Endothelial cell of umbilical vein (primary cell): Measurements from ENCODE around the gene AGPAT1. TPM values are rescaled to one million over a fixed set of nuclear protein-coding genes. Genes with fewer than 3 reads are reported as not detected.

Experiments
- BruUV-seq: library from RNA; stranded (reverse); fragments of 400-500 nt; replicated peaks from 2 replicates; lab custom pipeline; 2021; lab: Mats Ljungman, UMichigan
- CTCF ChIA-PET: fragments of 300-600, 350-600 bp; sonication (Branson Sonifier 250); formaldehyde crosslinking; loops from one replicate; lab custom pipeline; 2021; ENCODE audit warnings: antibody characterized with exemption, inconsistent platforms; lab: Charles Lee
- POLR2A ChIA-PET: fragments of 300-600, 350-600 bp; sonication (Branson Sonifier 250); formaldehyde crosslinking; loops from one replicate; lab custom pipeline; 2021; ENCODE audit warnings: antibody characterized with exemption, inconsistent platforms; lab: Charles Lee
- DNase-seq: peaks from one replicate; pipeline ENCODE4 v3.0.0-alpha.2; 2011; ENCODE audit warnings: low read depth, low spot score
- FAIRE-seq: peaks from 2 replicates; lab custom pipeline; 2011; peaks lifted over from hg19 to GRCh38; lab: Jason Lieb, UNC
- H2AFZ ChIP-seq: 2 replicates; pipeline ENCODE4 v1.6.0; 2012; ENCODE audit warnings: low read depth, low read length, control low read depth, inconsistent platforms
- H3K27ac ChIP-seq: 2 replicates; pipeline ENCODE4 v1.5.1; 2011; ENCODE audit warnings: low read depth, mild to moderate bottlenecking, control low read depth, low read length, moderate library complexity; ENCODE audit not compliant: insufficient read depth
- H3K27me3 ChIP-seq, 2 experiments: 2 replicates each; pipeline versions ENCODE4 v1.6.0 to v1.6.1; 2011; ENCODE audit warnings: low read length in 2 of 2, mixed read lengths in 1 of 2; ENCODE audit not compliant: control insufficient read depth in 2 of 2, insufficient read depth in 2 of 2
- H3K36me3 ChIP-seq, 2 experiments: 2 replicates in 1 of 2; 3 replicates in 1 of 2; pipeline ENCODE4 v1.5.1; 2011; ENCODE audit warnings: low read length in 2 of 2, mild to moderate bottlenecking in 1 of 2, moderate library complexity in 1 of 2; ENCODE audit not compliant: control insufficient read depth in 2 of 2, insufficient read depth in 2 of 2; ENCODE audit errors: extremely low read depth in 1 of 2
- H3K4me1 ChIP-seq: 3 replicates; pipeline ENCODE4 v1.5.1; 2011; ENCODE audit warnings: mild to moderate bottlenecking, low read length; ENCODE audit not compliant: control insufficient read depth, insufficient read depth; ENCODE audit errors: extremely low read depth
- H3K4me2 ChIP-seq: 2 replicates; pipeline ENCODE4 v1.6.1; 2011; ENCODE audit warnings: low read length, control low read depth, mixed read lengths; ENCODE audit not compliant: insufficient read depth
- H3K4me3 ChIP-seq, 3 experiments: fragments of 200-600 bp in 1 of 3; sonication (generic), shearing (Covaris generic) in 1 of 3; replicated peaks in 1 of 3; 2 replicates each; pipeline ENCODE4 v1.5.1; 2011 to 2016; ENCODE audit warnings: control low read depth in 3 of 3, low read length in 3 of 3, mild to moderate bottlenecking in 2 of 3, inconsistent platforms in 1 of 3, low read depth in 1 of 3, moderate library complexity in 1 of 3; ENCODE audit not compliant: insufficient read depth in 1 of 3
- H3K79me2 ChIP-seq: 2 replicates; pipeline ENCODE4 v1.6.0; 2012; ENCODE audit warnings: low read length, inconsistent platforms; ENCODE audit not compliant: control insufficient read depth, insufficient read depth
- H3K9ac ChIP-seq: replicated peaks from 2 replicates; pipeline ENCODE3; 2011; ENCODE audit warnings: low read length, control low read depth; ENCODE audit not compliant: insufficient read depth; ENCODE audit errors: extremely low read depth
- H3K9me1 ChIP-seq: replicated peaks from 3 replicates; pipeline ENCODE4 v1.6.0; 2011; ENCODE audit warnings: mild to moderate bottlenecking, low read length; ENCODE audit not compliant: control insufficient read depth, insufficient read depth; ENCODE audit errors: extremely low read depth
- H3K9me3 ChIP-seq: replicated peaks from 2 replicates; pipeline ENCODE4 v1.5.1; 2012; ENCODE audit warnings: low read length, inconsistent platforms; ENCODE audit not compliant: control insufficient read depth, insufficient read depth
- H4K20me1 ChIP-seq: replicated peaks from 2 replicates; pipeline ENCODE3; 2011; ENCODE audit warnings: mild to moderate bottlenecking, low read length; ENCODE audit not compliant: control insufficient read depth, insufficient read depth; ENCODE audit errors: extremely low read depth
- CTCF ChIP-seq, 2 donors: IDR thresholded peaks; 1 replicate in 1 of 2; 2 replicates in 1 of 2; pipeline ENCODE4 v1.5.1; 2011; ENCODE audit warnings: low read length in 2 of 2, mild to moderate bottlenecking in 2 of 2, moderate library complexity in 2 of 2, control low read depth in 1 of 2, inconsistent platforms in 1 of 2, low read depth in 1 of 2; ENCODE audit not compliant: insufficient read depth in 1 of 2; ENCODE audit errors: extremely low read depth in 1 of 2
- EZH2 ChIP-seq: IDR thresholded peaks from 2 replicates; pipeline ENCODE4 v1.6.1; 2012; ENCODE audit warnings: borderline replicate concordance, low read depth, mild to moderate bottlenecking, moderate library complexity, low read length, inconsistent platforms; ENCODE audit not compliant: severe bottlenecking
- FOS ChIP-seq: IDR thresholded peaks from 2 replicates; pipeline ENCODE4 v1.6.1; 2011; ENCODE audit warnings: mild to moderate bottlenecking, low read length, moderate library complexity, borderline replicate concordance; ENCODE audit not compliant: insufficient read depth
- GATA2 ChIP-seq: IDR thresholded peaks from 2 replicates; pipeline ENCODE4 v1.7.0; 2011; ENCODE audit warnings: low read depth, mild to moderate bottlenecking, moderate library complexity, mixed read lengths, low read length; ENCODE audit not compliant: insufficient read length, insufficient read depth
- JUN ChIP-seq: IDR thresholded peaks from 2 replicates; pipeline ENCODE4 v1.6.1; 2011; ENCODE audit warnings: borderline replicate concordance, low read depth; ENCODE audit not compliant: insufficient read length, insufficient read depth
- MAX ChIP-seq: IDR thresholded peaks from 2 replicates; pipeline ENCODE4 v1.6.1; 2011; ENCODE audit not compliant: insufficient read depth, insufficient read length
- MYC ChIP-seq: IDR thresholded peaks from one replicate; pipeline ENCODE4 v1.6.1; 2011; ENCODE audit warnings: mild to moderate bottlenecking, low read depth, low read length
- POLR2A ChIP-seq: IDR thresholded peaks from 2 replicates; pipeline ENCODE4 v1.6.1; 2012; ENCODE audit warnings: low read depth, mild to moderate bottlenecking, control low read depth, low read length
- POLR2AphosphoS5 ChIP-seq: IDR thresholded peaks from 2 replicates; pipeline ENCODE4 v1.6.1; 2012; ENCODE audit warnings: low read depth, mild to moderate bottlenecking, control low read depth, low read length, moderate library complexity; ENCODE audit not compliant: insufficient read depth
- dilution Hi-C: fragments of 300-500 bp; cut with MboI; formaldehyde crosslinking; loops from one replicate; pipeline ENCODE4 v1.15.0; 2019; ENCODE audit warnings: low sequenced_read_pairs; ENCODE audit not compliant: extremely low pct_ligation_motif_present
- intact Hi-C: fragments of 100-400 bp; cut with micrococcal nuclease; formaldehyde crosslinking; loops from one replicate; pipeline ENCODE4 v1.10.0; 2022
- polyA plus RNA-seq, 4 experiments: library from polyadenylated mRNA; depleted of rRNA in 3 of 4; stranded (reverse) in 3 of 4; unstranded in 1 of 4; fragments of >200 nt; gene quantifications; 2 replicates each; pipeline versions ENCODE4 v1.2.1 to v1.2.3, GENCODE V29; 2011 to 2012; ENCODE audit warnings: missing spikeins in 1 of 4
- total RNA-seq: library from RNA; stranded (reverse); gene quantifications from 2 replicates; pipeline ENCODE4 v1.2.3, GENCODE V29; 2021

The AGPAT1 gene
- total and polyA plus RNA-seq, 2 donors (not counting 3 experiments of a cell fraction or from before 2014, with no cell fraction given), result 38.4 to 132 TPM

GRCh38 chr6:32203426-32204267 lies 27.8 kb upstream of the AGPAT1 start:
- intact Hi-C loops, result no loop called here
- H3K4me3 ChIP-seq, result no peak overlapping the region
- H3K27ac ChIP-seq, result no peak overlapping the region
- CTCF ChIA-PET, result interaction anchor here (1.1 kb wide), 1 partner anchor 85 kb away, joined by 3 read pairs; no protein-coding TSS in a partner anchor
- H2AFZ ChIP-seq, result no peak overlapping the region
- DNase-seq, result no peak
- no peak for FAIRE-seq
- H3K9me3 ChIP-seq, result no peaks in the 10 kb centered on the region
- H3K36me3 ChIP-seq, result peaks cover 7 to 12% of the 10 kb centered on the region in 2 experiments
- no peaks in the 10 kb centered on the region for H3K4me1 ChIP-seq
- no peak overlapping the region for H3K4me2 ChIP-seq
- no peaks in the 10 kb centered on the region for H4K20me1 ChIP-seq
- H3K27me3 ChIP-seq, result no peaks in the 10 kb centered on the region
- BruUV-seq, result no TSS peak
- TF ChIP-seq FOS (no peak), JUN (no peak)
- H3K9ac ChIP-seq, result no peak overlapping the region
- dilution Hi-C loops, result no loop called here
- no peaks in the 10 kb centered on the region for H3K9me1 ChIP-seq
- POLR2A ChIA-PET, result no interaction called here
- H3K79me2 ChIP-seq, result no peaks in the 10 kb centered on the region

- CTCF ChIA-PET, result interaction anchor here (1.1 kb wide), 1 partner anchor 83 kb away, joined by 3 read pairs; no protein-coding TSS in a partner anchor
- dilution Hi-C loops, result no loop called here
Observed at GRCh38 chr6:32202186-32202585, 26.3 kb upstream of the AGPAT1 start.

More at GRCh38 chr6:32202186-32202585, 26.3 kb upstream of the AGPAT1 start:
- no peaks in the 10 kb centered on the region for H3K9me3 ChIP-seq
- H2AFZ ChIP-seq, result no peak overlapping the region
- BruUV-seq, result no TSS peak
- H3K27me3 ChIP-seq, result no peaks in the 10 kb centered on the region
- H3K27ac ChIP-seq, result no peak overlapping the region
- FAIRE-seq (no peak), DNase-seq (no peak)
- H3K4me3 ChIP-seq, result no peak overlapping the region
- no peak overlapping the region for H3K4me2 ChIP-seq
- H3K36me3 ChIP-seq, result peaks cover 7 to 13% of the 10 kb centered on the region in 2 experiments
- no peaks in the 10 kb centered on the region for H3K9me1 ChIP-seq
- H3K79me2 ChIP-seq, result no peaks in the 10 kb centered on the region
- TF ChIP-seq POLR2AphosphoS5 (no peak), GATA2 (no peak), POLR2A (no peak), EZH2 (no peak), MYC (no peak), MAX (no peak), FOS (no peak), CTCF (IDR thresholded peaks at IDR 0.05; ENCODE audit: extremely low read depth in 1 of 2, insufficient read depth in 1 of 2, low read depth in 1 of 2, low read length in 2 of 2) (no peak), JUN (no peak)
- no peak overlapping the region for H3K9ac ChIP-seq
- POLR2A ChIA-PET, result no interaction called here
- H3K4me1 ChIP-seq, result peaks cover 5% of the 10 kb centered on the region
- H4K20me1 ChIP-seq, result no peaks in the 10 kb centered on the region
- intact Hi-C loops, result no loop called here
